Vagina (tissue), 2 donors: ENCODE measurements around the gene KRT9.

ENCODE experiments used
- POLR2AphosphoS5 ChIP-seq, 2 donors: sonication (generic); formaldehyde crosslinking; IDR thresholded peaks; one replicate each; pipeline ENCODE4 v1.9.0; 2017; ENCODE audit warnings: antibody characterized with exemption in 2 of 2, mild to moderate bottlenecking in 2 of 2, low read depth in 1 of 2; ENCODE audit not compliant: insufficient read depth in 1 of 2
- TF ChIP-seq, protein P1 (sequence below), 3 experiments: fragments of 450-650 bp in 2 of 3; fragments of 200-600 bp in 1 of 3; sonication (generic) in 1 of 3; IDR thresholded peaks; one replicate each; pipeline ENCODE4 v1.5.1; 2017 to 2019; ENCODE audit warnings: antibody characterized with exemption in 3 of 3, mild to moderate bottlenecking in 2 of 3, moderate library complexity in 2 of 3

DNA sequence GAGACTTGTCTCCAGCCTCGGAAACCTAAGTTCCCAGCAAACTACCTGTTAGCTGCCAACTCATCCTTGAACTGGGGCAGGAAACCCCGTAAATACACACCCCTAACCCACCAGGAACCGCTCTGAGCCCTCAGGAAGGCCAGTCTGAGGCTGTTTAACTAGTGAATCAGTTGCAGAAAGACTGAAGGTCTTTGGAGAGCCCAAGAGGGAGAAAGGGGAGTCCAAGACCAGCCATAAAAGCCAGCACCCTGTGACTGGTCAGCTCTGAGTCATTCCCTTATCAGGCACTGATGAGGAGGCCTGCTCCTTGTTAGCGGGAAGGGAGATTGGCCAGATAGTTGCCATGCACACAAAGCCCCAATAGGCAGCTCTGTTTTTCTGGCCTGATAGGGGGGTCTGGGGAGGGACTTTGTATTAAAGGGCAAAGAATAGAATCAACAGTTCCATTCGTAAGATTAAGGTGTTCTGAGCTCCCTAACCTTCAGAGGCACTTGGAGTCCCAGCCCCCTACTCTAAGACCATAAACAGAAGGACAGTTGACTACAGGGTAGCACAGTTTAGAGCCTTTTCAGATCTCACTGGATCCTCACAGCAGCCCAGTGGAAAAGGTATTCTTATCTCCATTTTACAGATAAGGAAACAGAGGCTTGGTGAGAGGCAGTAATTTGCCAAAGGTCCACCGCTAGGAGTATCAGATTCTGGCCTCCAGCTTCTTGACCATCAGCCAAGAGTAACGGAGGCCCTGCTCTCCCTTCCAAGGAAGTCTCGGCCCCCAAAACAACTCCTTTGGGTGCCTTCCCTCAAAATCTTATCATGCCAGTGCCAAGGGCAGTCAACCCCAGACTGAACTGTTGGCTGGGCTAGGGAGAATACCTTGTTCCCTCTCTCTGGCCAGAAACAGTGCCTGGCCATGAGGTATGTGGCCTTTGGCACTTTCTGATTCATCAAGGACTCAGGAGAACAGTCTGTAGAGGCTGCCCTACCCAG is 41.5 kb downstream of the KRT9 start:
- TF ChIP-seq, protein P1, sequence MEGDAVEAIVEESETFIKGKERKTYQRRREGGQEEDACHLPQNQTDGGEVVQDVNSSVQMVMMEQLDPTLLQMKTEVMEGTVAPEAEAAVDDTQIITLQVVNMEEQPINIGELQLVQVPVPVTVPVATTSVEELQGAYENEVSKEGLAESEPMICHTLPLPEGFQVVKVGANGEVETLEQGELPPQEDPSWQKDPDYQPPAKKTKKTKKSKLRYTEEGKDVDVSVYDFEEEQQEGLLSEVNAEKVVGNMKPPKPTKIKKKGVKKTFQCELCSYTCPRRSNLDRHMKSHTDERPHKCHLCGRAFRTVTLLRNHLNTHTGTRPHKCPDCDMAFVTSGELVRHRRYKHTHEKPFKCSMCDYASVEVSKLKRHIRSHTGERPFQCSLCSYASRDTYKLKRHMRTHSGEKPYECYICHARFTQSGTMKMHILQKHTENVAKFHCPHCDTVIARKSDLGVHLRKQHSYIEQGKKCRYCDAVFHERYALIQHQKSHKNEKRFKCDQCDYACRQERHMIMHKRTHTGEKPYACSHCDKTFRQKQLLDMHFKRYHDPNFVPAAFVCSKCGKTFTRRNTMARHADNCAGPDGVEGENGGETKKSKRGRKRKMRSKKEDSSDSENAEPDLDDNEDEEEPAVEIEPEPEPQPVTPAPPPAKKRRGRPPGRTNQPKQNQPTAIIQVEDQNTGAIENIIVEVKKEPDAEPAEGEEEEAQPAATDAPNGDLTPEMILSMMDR (IDR thresholded peaks at IDR 0.05) = no peak
- no peak for TF ChIP-seq POLR2AphosphoS5 (IDR thresholded peaks at IDR 0.05; ENCODE audit: insufficient read depth in 1 of 2, low read depth in 1 of 2)
